SK-N-SH (cell line): ENCODE measurements around the gene TIAM1.

Source experiments
- EZH2phosphoT487 ChIP-seq: fragments of 200-600 bp; sonication (generic); IDR thresholded peaks from 2 replicates; pipeline ENCODE4 v1.6.1; 2017; ENCODE audit warnings: low read depth, mixed run types, mild to moderate bottlenecking, antibody characterized with exemption, moderate library complexity, borderline replicate concordance
- FOXJ3 ChIP-seq: sonication (generic); formaldehyde crosslinking; IDR thresholded peaks from 2 replicates; pipeline ENCODE4 v1.5.1; 2020; ENCODE audit warnings: mild to moderate bottlenecking, missing genetic modification reagents
- GATA2 ChIP-seq: sonication (generic); formaldehyde crosslinking; IDR thresholded peaks from 2 replicates; pipeline ENCODE4 v1.5.0; 2020; ENCODE audit warnings: mild to moderate bottlenecking, missing genetic modification reagents
- JUND ChIP-seq: IDR thresholded peaks from 2 replicates; pipeline ENCODE4 v1.4.0; 2012
- MXI1 ChIP-seq: IDR thresholded peaks from 2 replicates; pipeline ENCODE4 v1.6.1; 2012; ENCODE audit warnings: mild to moderate bottlenecking, low read depth, low read length, improper control_type of control experiment
- POLR2AphosphoS5 ChIP-seq: IDR thresholded peaks from 2 replicates; pipeline ENCODE4 v1.6.1; 2012; ENCODE audit warnings: low read depth, low read length
- RCOR1 ChIP-seq: fragments of 150-350 bp; IDR thresholded peaks from 2 replicates; pipeline ENCODE4 v1.6.1; 2017; ENCODE audit warnings: antibody characterized with exemption, low read length
- RFX5 ChIP-seq: IDR thresholded peaks from 2 replicates; pipeline ENCODE4 v1.6.1; 2012; ENCODE audit warnings: mild to moderate bottlenecking, improper control_type of control experiment, low read length
- TF ChIP-seq, protein P1 (sequence below): fragments of 200-600 bp; sonication (generic); IDR thresholded peaks from 2 replicates; pipeline ENCODE4 v1.6.1; 2017; ENCODE audit warnings: antibody characterized with exemption, mild to moderate bottlenecking, moderate library complexity
- TF ChIP-seq, protein P2 (sequence below): IDR thresholded peaks from 2 replicates; pipeline ENCODE4 v1.6.1; 2012; ENCODE audit warnings: mild to moderate bottlenecking, low read depth, low read length, moderate library complexity
- TF ChIP-seq, protein P3 (sequence below): IDR thresholded peaks from 2 replicates; pipeline ENCODE4; 2012
- TF ChIP-seq, protein P4 (sequence below): IDR thresholded peaks from 2 replicates; pipeline ENCODE4 v1.4.0; 2012; ENCODE audit warnings: low read depth

DNA sequence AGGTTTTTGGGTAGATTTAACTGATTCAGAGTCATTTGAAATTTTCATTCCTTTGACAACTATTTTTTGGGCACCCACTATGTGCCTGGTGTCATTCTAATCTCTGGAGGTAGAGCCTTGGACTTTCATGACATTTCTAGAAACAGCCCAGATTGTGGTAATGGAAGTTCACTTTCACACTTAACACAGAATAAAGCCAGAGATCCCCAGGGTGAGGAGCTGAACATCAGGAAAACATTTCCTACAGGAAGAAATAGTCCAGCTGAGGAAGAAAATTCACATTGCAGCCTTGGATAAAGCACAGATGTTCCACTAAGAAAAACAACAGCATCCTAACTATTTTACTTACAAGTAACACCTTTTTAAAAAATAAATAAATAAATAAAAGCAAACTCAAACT is 203.4 kb downstream of the TIAM1 start:
- TF ChIP-seq, protein P1, sequence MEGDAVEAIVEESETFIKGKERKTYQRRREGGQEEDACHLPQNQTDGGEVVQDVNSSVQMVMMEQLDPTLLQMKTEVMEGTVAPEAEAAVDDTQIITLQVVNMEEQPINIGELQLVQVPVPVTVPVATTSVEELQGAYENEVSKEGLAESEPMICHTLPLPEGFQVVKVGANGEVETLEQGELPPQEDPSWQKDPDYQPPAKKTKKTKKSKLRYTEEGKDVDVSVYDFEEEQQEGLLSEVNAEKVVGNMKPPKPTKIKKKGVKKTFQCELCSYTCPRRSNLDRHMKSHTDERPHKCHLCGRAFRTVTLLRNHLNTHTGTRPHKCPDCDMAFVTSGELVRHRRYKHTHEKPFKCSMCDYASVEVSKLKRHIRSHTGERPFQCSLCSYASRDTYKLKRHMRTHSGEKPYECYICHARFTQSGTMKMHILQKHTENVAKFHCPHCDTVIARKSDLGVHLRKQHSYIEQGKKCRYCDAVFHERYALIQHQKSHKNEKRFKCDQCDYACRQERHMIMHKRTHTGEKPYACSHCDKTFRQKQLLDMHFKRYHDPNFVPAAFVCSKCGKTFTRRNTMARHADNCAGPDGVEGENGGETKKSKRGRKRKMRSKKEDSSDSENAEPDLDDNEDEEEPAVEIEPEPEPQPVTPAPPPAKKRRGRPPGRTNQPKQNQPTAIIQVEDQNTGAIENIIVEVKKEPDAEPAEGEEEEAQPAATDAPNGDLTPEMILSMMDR, result no peak
- TF ChIP-seq RCOR1, result no peak
- no peak for TF ChIP-seq FOXJ3
- no peak for TF ChIP-seq MXI1
- no peak for TF ChIP-seq POLR2AphosphoS5
- no peak for TF ChIP-seq RFX5
- TF ChIP-seq GATA2 (CRISPR knock-in tag), result no peak
- no peak for TF ChIP-seq JUND
- TF ChIP-seq, protein P2, sequence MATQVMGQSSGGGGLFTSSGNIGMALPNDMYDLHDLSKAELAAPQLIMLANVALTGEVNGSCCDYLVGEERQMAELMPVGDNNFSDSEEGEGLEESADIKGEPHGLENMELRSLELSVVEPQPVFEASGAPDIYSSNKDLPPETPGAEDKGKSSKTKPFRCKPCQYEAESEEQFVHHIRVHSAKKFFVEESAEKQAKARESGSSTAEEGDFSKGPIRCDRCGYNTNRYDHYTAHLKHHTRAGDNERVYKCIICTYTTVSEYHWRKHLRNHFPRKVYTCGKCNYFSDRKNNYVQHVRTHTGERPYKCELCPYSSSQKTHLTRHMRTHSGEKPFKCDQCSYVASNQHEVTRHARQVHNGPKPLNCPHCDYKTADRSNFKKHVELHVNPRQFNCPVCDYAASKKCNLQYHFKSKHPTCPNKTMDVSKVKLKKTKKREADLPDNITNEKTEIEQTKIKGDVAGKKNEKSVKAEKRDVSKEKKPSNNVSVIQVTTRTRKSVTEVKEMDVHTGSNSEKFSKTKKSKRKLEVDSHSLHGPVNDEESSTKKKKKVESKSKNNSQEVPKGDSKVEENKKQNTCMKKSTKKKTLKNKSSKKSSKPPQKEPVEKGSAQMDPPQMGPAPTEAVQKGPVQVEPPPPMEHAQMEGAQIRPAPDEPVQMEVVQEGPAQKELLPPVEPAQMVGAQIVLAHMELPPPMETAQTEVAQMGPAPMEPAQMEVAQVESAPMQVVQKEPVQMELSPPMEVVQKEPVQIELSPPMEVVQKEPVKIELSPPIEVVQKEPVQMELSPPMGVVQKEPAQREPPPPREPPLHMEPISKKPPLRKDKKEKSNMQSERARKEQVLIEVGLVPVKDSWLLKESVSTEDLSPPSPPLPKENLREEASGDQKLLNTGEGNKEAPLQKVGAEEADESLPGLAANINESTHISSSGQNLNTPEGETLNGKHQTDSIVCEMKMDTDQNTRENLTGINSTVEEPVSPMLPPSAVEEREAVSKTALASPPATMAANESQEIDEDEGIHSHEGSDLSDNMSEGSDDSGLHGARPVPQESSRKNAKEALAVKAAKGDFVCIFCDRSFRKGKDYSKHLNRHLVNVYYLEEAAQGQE, result no peak
- TF ChIP-seq, protein P3, sequence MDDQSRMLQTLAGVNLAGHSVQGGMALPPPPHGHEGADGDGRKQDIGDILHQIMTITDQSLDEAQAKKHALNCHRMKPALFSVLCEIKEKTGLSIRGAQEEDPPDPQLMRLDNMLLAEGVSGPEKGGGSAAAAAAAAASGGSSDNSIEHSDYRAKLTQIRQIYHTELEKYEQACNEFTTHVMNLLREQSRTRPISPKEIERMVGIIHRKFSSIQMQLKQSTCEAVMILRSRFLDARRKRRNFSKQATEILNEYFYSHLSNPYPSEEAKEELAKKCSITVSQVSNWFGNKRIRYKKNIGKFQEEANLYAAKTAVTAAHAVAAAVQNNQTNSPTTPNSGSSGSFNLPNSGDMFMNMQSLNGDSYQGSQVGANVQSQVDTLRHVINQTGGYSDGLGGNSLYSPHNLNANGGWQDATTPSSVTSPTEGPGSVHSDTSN, result no peak
- TF ChIP-seq, protein P4, sequence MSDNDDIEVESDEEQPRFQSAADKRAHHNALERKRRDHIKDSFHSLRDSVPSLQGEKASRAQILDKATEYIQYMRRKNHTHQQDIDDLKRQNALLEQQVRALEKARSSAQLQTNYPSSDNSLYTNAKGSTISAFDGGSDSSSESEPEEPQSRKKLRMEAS, result no peak
- TF ChIP-seq EZH2phosphoT487, result no peak
